Right atrium auricular region (tissue), 2 donors: Measurements from ENCODE around the gene PANK4. TPM values are rescaled to one million over a fixed set of nuclear protein-coding genes. Genes with fewer than 3 reads are reported as not detected.
"Not testable (repeated sequence)": the region's sequence is repeated elsewhere in the genome, so short reads cannot be mapped to it uniquely, and the experiment has no call there.

Experiments used
- DNase-seq: peaks from one replicate; pipeline ENCODE4 v3.0.0-alpha.2; 2019; ENCODE audit warnings: low spot score
- H3K27ac ChIP-seq, 2 donors: fragments of 200-600 bp; sonication (generic); 1 replicate in 1 of 2; 2 replicates in 1 of 2; pipeline ENCODE4 v1.5.1; 2016 to 2019
- H3K27me3 ChIP-seq, 2 donors: fragments of 200-600 bp; sonication (generic); one replicate each; pipeline versions ENCODE4 v1.5.1 to v1.6.0; 2017 to 2019
- H3K36me3 ChIP-seq: fragments of 200-600 bp; sonication (generic); one replicate; pipeline ENCODE4 v1.5.1; 2016
- H3K4me1 ChIP-seq, 2 donors: fragments of 200-600 bp; sonication (generic); one replicate each; pipeline versions ENCODE4 v1.5.1 to v1.6.0; 2017 to 2019
- H3K4me3 ChIP-seq, 2 donors: fragments of 200-600 bp; sonication (generic); 1 replicate in 1 of 2; 2 replicates in 1 of 2; pipeline ENCODE4 v1.5.1; 2017 to 2019; ENCODE audit warnings: mild to moderate bottlenecking in 1 of 2, moderate library complexity in 1 of 2
- H3K9me3 ChIP-seq, 2 donors: fragments of 200-600 bp; sonication (generic); one replicate each; pipeline ENCODE4 v1.5.1; 2019
- total RNA-seq, 2 donors: library from RNA; depleted of rRNA; stranded (reverse); fragments of >200 nt; gene quantifications; one replicate each; pipeline ENCODE4 v1.1.0, GENCODE V29; 2016
- TF ChIP-seq, protein P1 (sequence below), 2 donors: fragments of 200-600 bp; sonication (generic); IDR thresholded peaks; one replicate each; pipeline ENCODE4 v1.5.1; 2019; ENCODE audit warnings: antibody characterized with exemption in 2 of 2

Gene PANK4
- total RNA-seq, 2 donors from 2014 or later = 27.0 to 41.5 TPM

DNA sequence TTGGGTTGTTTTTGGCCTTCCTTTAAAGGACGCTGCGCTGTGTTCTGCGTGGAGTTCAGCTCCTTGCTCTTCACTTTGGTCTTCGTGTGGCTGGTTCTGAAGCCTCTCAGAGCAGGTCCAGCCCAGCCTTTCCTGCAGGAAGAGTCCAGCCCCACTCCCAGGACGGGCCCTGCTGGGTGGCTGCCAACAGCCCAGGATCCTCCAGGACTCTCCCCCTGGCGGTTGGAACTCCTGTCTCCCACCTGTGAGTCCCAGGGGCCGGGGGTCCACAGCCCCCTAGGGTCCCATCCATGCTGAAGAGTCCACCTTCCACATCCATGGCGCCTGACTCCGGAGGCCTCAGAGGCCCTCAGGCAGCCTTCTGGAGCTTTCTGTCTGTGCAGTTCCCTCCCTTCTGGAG, 25.1 kb upstream of the PANK4 start:
- DNase-seq, H3K36me3 ChIP-seq, H3K9me3 ChIP-seq, H3K27me3 ChIP-seq: not testable (repeated sequence)
- Histone ChIP-seq H3K4me1 (peaks cover 0 to 46% of the 10 kb centered on the region in 2 donors), H3K4me3 (peak overlapping the region; percentile 30 to 35), H3K27ac (peak overlapping the region; percentile 48 to 51)
- TF ChIP-seq, protein P1, sequence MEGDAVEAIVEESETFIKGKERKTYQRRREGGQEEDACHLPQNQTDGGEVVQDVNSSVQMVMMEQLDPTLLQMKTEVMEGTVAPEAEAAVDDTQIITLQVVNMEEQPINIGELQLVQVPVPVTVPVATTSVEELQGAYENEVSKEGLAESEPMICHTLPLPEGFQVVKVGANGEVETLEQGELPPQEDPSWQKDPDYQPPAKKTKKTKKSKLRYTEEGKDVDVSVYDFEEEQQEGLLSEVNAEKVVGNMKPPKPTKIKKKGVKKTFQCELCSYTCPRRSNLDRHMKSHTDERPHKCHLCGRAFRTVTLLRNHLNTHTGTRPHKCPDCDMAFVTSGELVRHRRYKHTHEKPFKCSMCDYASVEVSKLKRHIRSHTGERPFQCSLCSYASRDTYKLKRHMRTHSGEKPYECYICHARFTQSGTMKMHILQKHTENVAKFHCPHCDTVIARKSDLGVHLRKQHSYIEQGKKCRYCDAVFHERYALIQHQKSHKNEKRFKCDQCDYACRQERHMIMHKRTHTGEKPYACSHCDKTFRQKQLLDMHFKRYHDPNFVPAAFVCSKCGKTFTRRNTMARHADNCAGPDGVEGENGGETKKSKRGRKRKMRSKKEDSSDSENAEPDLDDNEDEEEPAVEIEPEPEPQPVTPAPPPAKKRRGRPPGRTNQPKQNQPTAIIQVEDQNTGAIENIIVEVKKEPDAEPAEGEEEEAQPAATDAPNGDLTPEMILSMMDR (IDR thresholded peaks at IDR 0.05) = peak in 1 of 2 donors; percentile 35

DNA sequence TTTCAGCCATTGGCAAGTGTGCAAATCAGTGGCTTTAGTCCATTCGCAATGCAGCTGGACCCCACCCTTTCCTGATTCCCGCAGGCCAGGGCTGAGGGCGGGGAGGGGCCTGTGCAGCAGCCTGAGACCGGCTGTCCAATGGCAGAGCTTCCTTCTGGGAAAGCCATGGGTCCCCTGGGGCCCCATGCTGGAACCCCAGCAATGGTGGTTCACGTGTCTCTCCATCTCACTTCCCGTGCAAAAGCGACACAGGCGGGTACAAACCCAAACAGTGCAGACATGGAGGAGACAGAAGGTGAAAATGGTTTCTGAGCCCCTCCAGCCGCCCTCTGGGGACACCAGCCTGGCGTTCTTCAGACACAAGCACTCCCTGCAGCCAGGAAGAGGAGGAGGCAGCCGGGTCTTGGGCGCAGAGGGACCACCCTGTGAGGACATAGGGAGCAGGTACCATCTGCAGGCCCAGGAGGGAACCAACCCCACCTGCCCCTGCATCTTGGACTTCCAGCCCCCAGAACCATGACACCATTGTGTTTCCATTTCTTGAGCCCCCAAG, 24.0 kb upstream of the PANK4 start:
- peak overlapping the region; percentile 48 to 51 for H3K27ac ChIP-seq
- H3K9me3 ChIP-seq, H3K27me3 ChIP-seq, DNase-seq, H3K36me3 ChIP-seq: not testable (repeated sequence)
- H3K4me3 ChIP-seq = peak overlapping the region; percentile 30 to 35
- peaks cover 0 to 51% of the 10 kb centered on the region in 2 donors for H3K4me1 ChIP-seq

DNA sequence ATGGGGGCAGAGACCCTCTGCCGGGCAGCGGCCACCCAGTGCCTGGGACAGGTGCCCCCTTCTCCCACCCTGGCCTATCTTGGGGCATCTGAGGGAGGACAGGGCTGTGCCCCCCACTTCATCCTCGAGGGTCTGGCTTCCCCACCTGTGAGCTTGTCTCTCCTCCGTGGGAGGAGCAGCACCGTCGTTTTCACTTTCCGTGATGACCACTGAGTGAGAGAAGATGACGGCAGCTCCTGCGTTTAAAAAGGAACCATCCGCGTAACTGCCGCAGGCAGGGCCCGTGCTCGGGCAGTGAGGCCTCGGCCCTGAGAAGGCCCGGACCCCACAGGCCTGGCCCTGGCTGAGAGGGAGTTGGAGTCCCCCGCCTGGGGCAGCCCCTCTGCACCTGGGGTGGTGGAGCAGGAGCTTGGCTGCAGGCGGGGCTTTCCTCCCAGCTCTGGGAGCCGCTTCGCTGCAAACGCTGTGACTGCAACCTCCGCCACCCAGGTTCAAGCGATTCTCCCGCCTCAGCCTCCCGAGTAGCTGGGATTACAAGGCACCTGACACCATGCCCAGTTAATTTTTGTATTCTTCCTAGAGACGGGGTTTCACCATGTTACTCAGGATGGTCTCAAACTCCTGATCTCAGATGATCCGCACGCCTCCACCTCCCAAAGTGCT, 23.1 kb upstream of the PANK4 start:
- H3K36me3 ChIP-seq, DNase-seq, H3K9me3 ChIP-seq, H3K27me3 ChIP-seq: not testable (repeated sequence)
- Histone ChIP-seq H3K27ac (peak overlapping the region; percentile 92 to 94), H3K4me1 (peaks cover 0 to 52% of the 10 kb centered on the region in 2 donors), H3K4me3 (peak overlapping the region in 1 of 2 donors; percentile 63)

DNA sequence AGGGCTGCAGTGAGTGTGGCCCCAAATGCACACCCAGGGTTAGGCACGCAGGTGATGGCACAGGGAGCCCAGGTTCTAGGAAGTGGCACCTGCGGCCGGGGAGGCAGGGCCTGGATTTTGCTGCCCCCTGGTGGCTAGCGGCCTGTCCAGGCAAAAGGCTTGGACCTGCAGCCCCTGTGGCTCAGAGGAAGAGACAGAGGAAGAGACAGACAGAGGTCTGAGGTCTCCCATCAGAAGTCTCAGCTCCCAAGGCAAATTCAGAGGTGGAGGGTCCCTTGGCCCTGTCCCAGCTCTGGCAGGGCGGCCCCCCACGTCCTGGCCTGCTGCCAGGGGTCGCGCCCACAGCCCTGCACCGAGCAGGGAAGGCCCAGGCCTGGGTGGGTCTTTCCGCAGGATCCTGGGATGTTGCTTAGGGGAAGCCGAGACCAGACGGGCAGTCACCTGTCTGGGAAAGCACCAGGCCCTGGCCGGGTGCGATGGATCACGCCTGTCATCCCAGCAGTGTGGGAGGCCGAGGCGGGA, 21.7 kb upstream of the PANK4 start:
- peaks cover 0 to 65% of the 10 kb centered on the region in 2 donors for H3K4me1 ChIP-seq
- TF ChIP-seq, protein P1 (IDR thresholded peaks at IDR 0.05) = peak; percentile 95 to 99
- H3K9me3 ChIP-seq = no peaks in the 10 kb centered on the region
- peak; percentile 83 for DNase-seq
- H3K27ac ChIP-seq = peak overlapping the region; percentile 92 to 94
- H3K27me3 ChIP-seq = no peaks in the 10 kb centered on the region
- peak overlapping the region in 1 of 2 donors; percentile 63 for H3K4me3 ChIP-seq
- H3K36me3 ChIP-seq = no peaks in the 10 kb centered on the region

GRCh38 chr1:2547210-2548067, 21.0 kb upstream of the PANK4 start:
- TF ChIP-seq, protein P1 (IDR thresholded peaks at IDR 0.05) = no peak
- Histone ChIP-seq H3K4me1 (peaks cover 0 to 65% of the 10 kb centered on the region in 2 donors), H3K27me3 (no peaks in the 10 kb centered on the region), H3K27ac (peak overlapping the region; percentile 92 to 94), H3K4me3 (peak overlapping the region; percentile 47 to 63), H3K9me3 (no peaks in the 10 kb centered on the region), H3K36me3 (no peaks in the 10 kb centered on the region)
- DNase-seq = no peak

DNA sequence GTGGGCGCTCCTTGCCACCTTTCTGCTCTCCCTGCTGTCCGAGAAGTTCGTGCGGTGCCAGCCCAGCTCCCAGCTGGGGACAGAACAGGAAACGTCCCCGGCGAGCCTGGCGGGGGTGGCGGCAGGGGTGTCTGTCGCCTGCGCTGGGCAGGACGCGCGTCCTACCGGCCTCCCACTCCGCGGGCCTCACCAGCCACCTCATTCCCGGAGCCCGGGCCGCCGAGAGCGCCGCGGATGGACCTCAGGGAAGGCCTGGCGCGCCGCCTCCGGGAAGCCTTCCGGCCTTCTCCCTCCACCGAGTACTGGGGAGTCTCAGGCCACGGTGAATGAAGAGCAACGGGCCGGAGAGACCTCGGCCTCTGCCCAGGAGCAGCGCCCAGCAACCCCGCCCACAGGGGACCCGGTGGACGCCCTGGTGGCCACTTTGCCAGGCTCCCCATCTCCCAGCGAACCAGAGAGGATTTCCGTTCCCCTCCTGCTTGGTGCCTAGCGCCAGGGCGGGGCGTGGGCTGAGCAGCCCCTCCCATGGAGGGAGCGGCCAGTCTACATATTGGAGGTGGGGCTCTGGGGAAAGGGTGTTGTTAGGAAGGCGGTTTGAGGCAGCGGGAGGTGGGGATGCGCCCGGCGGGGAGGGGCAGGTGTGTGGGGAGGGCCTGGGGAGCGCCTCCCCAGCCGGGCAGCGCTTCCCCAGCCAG, 20.3 kb upstream of the PANK4 start:
- H3K36me3 ChIP-seq = no peaks in the 10 kb centered on the region
- no peaks in the 10 kb centered on the region for H3K9me3 ChIP-seq
- TF ChIP-seq, protein P1 (IDR thresholded peaks at IDR 0.05) = no peak
- no peaks in the 10 kb centered on the region for H3K27me3 ChIP-seq
- H3K27ac ChIP-seq = peak overlapping the region; percentile 92 to 94
- peaks cover 0 to 65% of the 10 kb centered on the region in 2 donors for H3K4me1 ChIP-seq
- peak; percentile 91 for DNase-seq
- H3K4me3 ChIP-seq = peak overlapping the region; percentile 47 to 63
